Activated naive CD4-positive, alpha-beta T cell treated with anti-CD3 and anti-CD28 coated beads for 36 hours (primary cell): ENCODE data around the gene ARHGAP32. TPM values are rescaled to one million over a fixed set of nuclear protein-coding genes. Genes with fewer than 3 reads are reported as not detected.

Experiments used
- CTCF ChIA-PET: fragments of 350-600 bp; sonication (Branson Sonifier 250); formaldehyde crosslinking; loops from one replicate; lab custom pipeline; 2021; ENCODE audit warnings: antibody characterized with exemption; lab: Charles Lee
- DNase-seq: peaks from one replicate; pipeline ENCODE4 v3.0.0-alpha.2; 2020
- H3K27ac Mint-ChIP-seq: one replicate; pipeline ENCODE4 v1.8.0; 2021; ENCODE audit warnings: mild to moderate bottlenecking, mixed read lengths
- H3K27me3 Mint-ChIP-seq: one replicate; pipeline ENCODE4 v1.8.0; 2021; ENCODE audit warnings: low read depth, mixed read lengths
- H3K36me3 Mint-ChIP-seq: one replicate; pipeline ENCODE4 v1.8.0; 2021; ENCODE audit warnings: low read depth, mixed read lengths
- H3K4me1 Mint-ChIP-seq: one replicate; pipeline ENCODE4 v1.8.0; 2021; ENCODE audit warnings: low read depth, mixed read lengths
- H3K4me3 Mint-ChIP-seq: one replicate; pipeline ENCODE4 v1.8.0; 2021; ENCODE audit warnings: mild to moderate bottlenecking, moderate library complexity, mixed read lengths
- H3K9me3 Mint-ChIP-seq: one replicate; pipeline ENCODE4 v1.8.0; 2021; ENCODE audit warnings: mixed read lengths
- intact Hi-C: fragments of 100-400 bp; cut with micrococcal nuclease; formaldehyde crosslinking; loops from one replicate; pipeline ENCODE4 v1.15.1; 2023
- total RNA-seq, 2 experiments: library from RNA; stranded (reverse); gene quantifications; one replicate each; pipeline ENCODE4 v1.2.3, GENCODE V29; 2021

The ARHGAP32 gene
- total RNA-seq, 2 experiments from 2014 or later = 8.9 to 10.3 TPM

- no peaks in the 10 kb centered on the region for H3K27me3 Mint-ChIP-seq
- peaks cover 5% of the 10 kb centered on the region for H3K9me3 Mint-ChIP-seq
- DNase-seq = no peak
- CTCF ChIA-PET = no interaction called here
- peaks cover 6% of the 10 kb centered on the region for H3K36me3 Mint-ChIP-seq
- H3K4me3 Mint-ChIP-seq = no peak overlapping the region
- no peaks in the 10 kb centered on the region for H3K4me1 Mint-ChIP-seq
- intact Hi-C loops = no loop called here
- no peak overlapping the region for H3K27ac Mint-ChIP-seq
Measured at GRCh38 chr11:129089279-129089678, 102.8 kb downstream of the ARHGAP32 start.

GRCh38 chr11:129086976-129087375 lies 105.1 kb downstream of the ARHGAP32 start:
- H3K36me3 Mint-ChIP-seq = peaks cover 7% of the 10 kb centered on the region
- CTCF ChIA-PET = no interaction called here
- no peaks in the 10 kb centered on the region for H3K4me1 Mint-ChIP-seq
- H3K27me3 Mint-ChIP-seq = no peaks in the 10 kb centered on the region
- intact Hi-C loops = no loop called here
- H3K9me3 Mint-ChIP-seq = peaks cover 21% of the 10 kb centered on the region
- H3K27ac Mint-ChIP-seq = no peak overlapping the region
- H3K4me3 Mint-ChIP-seq = no peak overlapping the region
- no peak for DNase-seq

- intact Hi-C loops = no loop called here
- H3K27ac Mint-ChIP-seq = no peak overlapping the region
- peaks cover 3% of the 10 kb centered on the region for H3K36me3 Mint-ChIP-seq
- peaks cover 13% of the 10 kb centered on the region for H3K9me3 Mint-ChIP-seq
- H3K27me3 Mint-ChIP-seq = no peaks in the 10 kb centered on the region
- DNase-seq = no peak
- CTCF ChIA-PET = interaction anchor here (1.4 kb wide), 1 partner anchor 192 kb away, joined by 4 read pairs; no protein-coding TSS in a partner anchor
- no peak overlapping the region for H3K4me3 Mint-ChIP-seq
- H3K4me1 Mint-ChIP-seq = no peaks in the 10 kb centered on the region
Measured at GRCh38 chr11:129077191-129077590, 114.9 kb downstream of the ARHGAP32 start.

GRCh38 chr11:129075757-129076156 lies 116.4 kb downstream of the ARHGAP32 start:
- Mint-ChIP-seq H3K27ac (no peak overlapping the region), H3K27me3 (no peaks in the 10 kb centered on the region), H3K36me3 (no peaks in the 10 kb centered on the region), H3K4me1 (no peaks in the 10 kb centered on the region), H3K4me3 (no peak overlapping the region), H3K9me3 (peaks cover 10% of the 10 kb centered on the region)
- DNase-seq = no peak
- intact Hi-C loops = no loop called here
- CTCF ChIA-PET = no interaction called here

DNA sequence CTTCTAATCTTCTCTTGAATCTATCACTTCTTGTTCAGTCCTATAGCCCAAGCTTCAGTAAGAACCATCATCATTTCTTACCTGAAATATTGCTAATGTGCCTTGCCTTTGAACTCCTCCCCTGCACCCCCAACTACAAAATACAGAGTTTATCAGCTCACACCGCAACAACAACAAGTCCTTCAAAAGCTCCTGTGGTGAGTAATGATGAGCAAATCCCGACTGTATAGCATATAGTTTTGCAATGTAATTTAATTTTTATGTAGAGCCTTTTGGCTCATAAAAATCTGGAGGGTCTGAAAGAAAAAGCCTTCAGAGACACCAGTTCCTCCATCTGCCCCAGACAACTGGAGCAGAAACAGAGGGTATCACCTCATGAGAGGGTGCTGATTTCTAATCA lies 124.7 kb downstream of the ARHGAP32 start:
- H3K36me3 Mint-ChIP-seq = no peaks in the 10 kb centered on the region
- intact Hi-C loops = no loop called here
- H3K4me3 Mint-ChIP-seq = no peak overlapping the region
- CTCF ChIA-PET = no interaction called here
- no peak for DNase-seq
- H3K27me3 Mint-ChIP-seq = no peaks in the 10 kb centered on the region
- no peaks in the 10 kb centered on the region for H3K4me1 Mint-ChIP-seq
- H3K27ac Mint-ChIP-seq = no peak overlapping the region
- H3K9me3 Mint-ChIP-seq = no peaks in the 10 kb centered on the region

GRCh38 chr11:129066229-129066628 lies 125.9 kb downstream of the ARHGAP32 start:
- no peaks in the 10 kb centered on the region for H3K36me3 Mint-ChIP-seq
- no peaks in the 10 kb centered on the region for H3K9me3 Mint-ChIP-seq
- H3K4me1 Mint-ChIP-seq = no peaks in the 10 kb centered on the region
- no peak for DNase-seq
- H3K4me3 Mint-ChIP-seq = no peak overlapping the region
- no peaks in the 10 kb centered on the region for H3K27me3 Mint-ChIP-seq
- CTCF ChIA-PET = no interaction called here
- intact Hi-C loops = no loop called here
- no peak overlapping the region for H3K27ac Mint-ChIP-seq

DNA sequence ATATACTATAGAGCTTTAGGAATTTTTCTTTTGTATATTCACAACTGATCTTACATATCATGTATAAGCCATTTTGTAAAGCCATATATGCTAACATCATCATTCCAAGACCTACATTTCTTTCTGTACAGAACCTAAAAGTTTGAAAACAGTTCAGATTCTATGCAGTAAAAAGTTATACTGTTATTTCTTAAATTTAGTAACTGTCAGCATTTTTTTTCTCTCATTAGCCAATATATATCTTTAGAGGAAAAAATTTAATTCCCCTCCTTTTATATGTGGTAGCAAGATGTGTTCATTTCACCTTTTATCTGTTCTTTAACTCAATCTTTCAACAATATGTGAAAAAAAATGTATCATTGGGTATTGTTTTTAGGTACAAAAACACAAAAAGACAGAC lies 129.0 kb downstream of the ARHGAP32 start:
- H3K4me1 Mint-ChIP-seq = no peaks in the 10 kb centered on the region

GRCh38 chr11:129061492-129062230 lies 130.5 kb downstream of the ARHGAP32 start:
- DNase-seq = no peak
- Mint-ChIP-seq H3K36me3 (no peaks in the 10 kb centered on the region), H3K27ac (no peak overlapping the region), H3K4me1 (no peaks in the 10 kb centered on the region), H3K4me3 (no peak overlapping the region), H3K9me3 (no peaks in the 10 kb centered on the region), H3K27me3 (no peaks in the 10 kb centered on the region)
- CTCF ChIA-PET = no interaction called here
- intact Hi-C loops = no loop called here

More for the DNA sequence above, 129.0 kb downstream of the ARHGAP32 start:
- intact Hi-C loops = no loop called here
- H3K36me3 Mint-ChIP-seq = no peaks in the 10 kb centered on the region
- no peak overlapping the region for H3K27ac Mint-ChIP-seq
- H3K27me3 Mint-ChIP-seq = no peaks in the 10 kb centered on the region
- H3K9me3 Mint-ChIP-seq = no peaks in the 10 kb centered on the region
- CTCF ChIA-PET = no interaction called here
- no peak overlapping the region for H3K4me3 Mint-ChIP-seq
- DNase-seq = no peak

DNA sequence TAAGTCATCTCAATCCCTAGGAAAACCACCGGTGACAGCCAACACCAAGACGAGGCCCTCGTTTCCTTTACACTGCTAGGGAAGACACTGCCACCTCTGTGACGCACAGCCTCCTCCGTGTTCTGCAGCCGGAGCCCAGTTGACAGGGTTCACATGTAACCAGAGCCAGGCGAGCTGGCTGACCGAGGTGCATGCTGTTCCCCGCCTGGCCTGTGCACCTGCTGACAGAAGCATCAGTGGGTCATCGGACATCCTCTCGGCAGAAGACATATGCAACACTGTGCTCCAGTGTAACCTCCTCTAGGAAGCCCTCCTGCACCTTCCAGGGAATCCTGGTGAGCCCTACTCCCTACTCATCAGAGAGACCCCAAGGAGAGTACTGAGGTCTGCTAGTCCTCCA lies 135.2 kb downstream of the ARHGAP32 start:
- DNase-seq = no peak
- H3K27ac Mint-ChIP-seq = no peak overlapping the region
- H3K36me3 Mint-ChIP-seq = peaks cover 2% of the 10 kb centered on the region
- no peaks in the 10 kb centered on the region for H3K27me3 Mint-ChIP-seq
- H3K4me1 Mint-ChIP-seq = no peaks in the 10 kb centered on the region
- intact Hi-C loops = no loop called here
- CTCF ChIA-PET = no interaction called here
- H3K9me3 Mint-ChIP-seq = no peaks in the 10 kb centered on the region
- H3K4me3 Mint-ChIP-seq = no peak overlapping the region

- Mint-ChIP-seq H3K27ac (no peak overlapping the region), H3K9me3 (no peaks in the 10 kb centered on the region), H3K4me3 (no peak overlapping the region), H3K27me3 (no peaks in the 10 kb centered on the region), H3K36me3 (peaks cover 2% of the 10 kb centered on the region), H3K4me1 (no peaks in the 10 kb centered on the region)
- intact Hi-C loops = no loop called here
- DNase-seq = no peak
- CTCF ChIA-PET = no interaction called here
Measured at GRCh38 chr11:129055196-129055595, 136.9 kb downstream of the ARHGAP32 start.

- CTCF ChIA-PET = no interaction called here
- Mint-ChIP-seq H3K4me3 (no peak overlapping the region), H3K4me1 (no peaks in the 10 kb centered on the region), H3K27me3 (no peaks in the 10 kb centered on the region), H3K36me3 (peaks cover 2% of the 10 kb centered on the region), H3K27ac (no peak overlapping the region), H3K9me3 (no peaks in the 10 kb centered on the region)
- DNase-seq = no peak
- intact Hi-C loops = no loop called here
Measured at GRCh38 chr11:129048911-129049310, 143.2 kb downstream of the ARHGAP32 start.

- intact Hi-C loops = no loop called here
- no peak for DNase-seq
- Mint-ChIP-seq H3K4me3 (no peak overlapping the region), H3K36me3 (peaks cover 2% of the 10 kb centered on the region), H3K27me3 (no peaks in the 10 kb centered on the region), H3K9me3 (no peaks in the 10 kb centered on the region), H3K27ac (no peak overlapping the region), H3K4me1 (no peaks in the 10 kb centered on the region)
- CTCF ChIA-PET = no interaction called here
Measured at GRCh38 chr11:129045150-129045549, 147.0 kb downstream of the ARHGAP32 start.

DNA sequence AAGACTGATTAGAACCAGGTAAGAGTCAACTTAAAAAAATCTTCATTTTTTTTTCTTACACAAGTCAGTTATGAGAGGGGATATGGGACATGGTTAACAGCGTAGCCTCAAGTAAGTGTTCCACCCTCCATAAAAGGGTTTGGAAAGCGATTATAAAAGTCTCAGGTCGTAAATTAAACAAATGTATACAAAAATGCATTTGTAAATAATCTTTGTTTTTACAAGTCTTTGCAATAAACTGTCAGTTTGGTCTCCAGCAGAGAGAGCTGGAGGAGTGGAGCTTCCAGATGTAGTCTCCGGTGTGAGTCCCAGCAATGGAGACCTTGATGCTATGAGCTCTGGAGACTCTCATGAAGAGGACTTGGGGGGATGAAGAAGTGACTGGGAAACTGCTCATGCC lies 149.6 kb downstream of the ARHGAP32 start:
- DNase-seq = no peak
- peaks cover 3% of the 10 kb centered on the region for H3K36me3 Mint-ChIP-seq
- CTCF ChIA-PET = no interaction called here
- H3K27me3 Mint-ChIP-seq = no peaks in the 10 kb centered on the region
- intact Hi-C loops = no loop called here
- no peak overlapping the region for H3K4me3 Mint-ChIP-seq
- no peaks in the 10 kb centered on the region for H3K4me1 Mint-ChIP-seq
- no peak overlapping the region for H3K27ac Mint-ChIP-seq
- peaks cover 4% of the 10 kb centered on the region for H3K9me3 Mint-ChIP-seq
